ENCODE results near the gene UXS1. TPM values are rescaled to one million over a fixed set of nuclear protein-coding genes. Genes with fewer than 3 reads are reported as not detected.
"Not testable (repeated sequence)": the region's sequence is repeated elsewhere in the genome, so short reads cannot be mapped to it uniquely, and the experiment has no call there.

UXS1 gene
- total RNA-seq, 4 donors from 2014 or later: 31.0 to 42.4 (median 36.8) TPM

GRCh38 chr2:106138543-106139237 lies 55.4 kb downstream of the UXS1 start:
- Histone ChIP-seq H3K36me3 (no peaks in the 10 kb centered on the region), H3K27me3 (no peaks in the 10 kb centered on the region), H3K4me3 (peak overlapping the region; percentile 24 to 43 (median 40)), H3K9me3 (no peaks in the 10 kb centered on the region), H3K4me1 (peaks cover 13 to 53% (median 40%) of the 10 kb centered on the region in 4 donors), H3K27ac (replicated peaks in 1 of 4) (peak overlapping the region; percentile 81 to 88 (median 84))
- intact Hi-C loops (cut with DNase I): no loop called here
- 16% methylated on average over 11 of the region's 11 CpGs for WGBS
- no peak for DNase-seq (ENCODE audit: extremely low spot score)
- no peak for TF ChIP-seq EP300 (IDR thresholded peaks at IDR 0.05)

DNA sequence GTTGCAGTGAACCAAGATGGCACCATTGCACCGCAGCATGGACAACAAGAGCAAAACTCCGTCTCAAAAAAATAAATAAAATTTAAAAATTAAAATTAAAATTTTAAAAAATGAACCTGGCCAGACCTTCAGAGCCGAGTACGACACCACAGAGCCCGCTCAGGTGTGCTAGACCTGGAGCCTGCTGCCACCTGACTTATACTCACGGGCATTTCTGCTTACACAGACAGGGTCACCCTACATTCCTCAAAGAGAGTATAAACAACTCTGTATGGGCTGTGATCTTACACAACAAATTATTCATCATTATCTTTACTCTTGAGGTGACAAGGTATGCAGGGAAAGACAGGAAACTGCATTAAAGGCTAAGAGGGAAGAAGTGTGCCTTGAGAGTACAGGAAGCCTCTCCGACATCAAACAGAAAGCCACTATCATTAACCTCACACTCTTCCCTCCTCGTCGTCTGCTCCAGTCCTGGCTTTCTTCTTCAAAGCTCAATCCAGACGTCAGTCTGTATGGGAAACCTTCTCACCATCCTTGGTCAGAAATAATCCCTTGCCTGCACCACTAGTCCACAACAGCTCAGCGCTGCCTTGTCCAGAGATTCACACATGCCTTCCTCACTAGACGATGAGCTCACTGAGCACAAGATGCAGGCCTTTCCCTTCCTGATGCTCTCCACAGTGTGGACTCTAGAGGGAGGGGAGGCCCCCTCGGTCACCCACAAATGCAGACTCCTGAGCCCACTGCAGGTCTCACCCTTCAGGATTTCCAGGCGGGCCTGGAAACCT lies 56.2 kb downstream of the UXS1 start:
- 56% methylated on average over 14 of the region's 14 CpGs for WGBS
- DNase-seq (ENCODE audit: extremely low spot score): no peak
- Histone ChIP-seq H3K9me3 (no peaks in the 10 kb centered on the region), H3K36me3 (no peaks in the 10 kb centered on the region), H3K4me1 (peaks cover 13 to 48% (median 38%) of the 10 kb centered on the region in 4 donors), H3K27me3 (no peaks in the 10 kb centered on the region), H3K4me3 (peak overlapping the region; percentile 24 to 43 (median 40)), H3K27ac (replicated peaks in 1 of 4) (peak overlapping the region; percentile 81 to 88 (median 84))
- no peak for TF ChIP-seq POLR2A (IDR thresholded peaks at IDR 0.05; ENCODE audit: low read depth)
- TF ChIP-seq, protein P1, sequence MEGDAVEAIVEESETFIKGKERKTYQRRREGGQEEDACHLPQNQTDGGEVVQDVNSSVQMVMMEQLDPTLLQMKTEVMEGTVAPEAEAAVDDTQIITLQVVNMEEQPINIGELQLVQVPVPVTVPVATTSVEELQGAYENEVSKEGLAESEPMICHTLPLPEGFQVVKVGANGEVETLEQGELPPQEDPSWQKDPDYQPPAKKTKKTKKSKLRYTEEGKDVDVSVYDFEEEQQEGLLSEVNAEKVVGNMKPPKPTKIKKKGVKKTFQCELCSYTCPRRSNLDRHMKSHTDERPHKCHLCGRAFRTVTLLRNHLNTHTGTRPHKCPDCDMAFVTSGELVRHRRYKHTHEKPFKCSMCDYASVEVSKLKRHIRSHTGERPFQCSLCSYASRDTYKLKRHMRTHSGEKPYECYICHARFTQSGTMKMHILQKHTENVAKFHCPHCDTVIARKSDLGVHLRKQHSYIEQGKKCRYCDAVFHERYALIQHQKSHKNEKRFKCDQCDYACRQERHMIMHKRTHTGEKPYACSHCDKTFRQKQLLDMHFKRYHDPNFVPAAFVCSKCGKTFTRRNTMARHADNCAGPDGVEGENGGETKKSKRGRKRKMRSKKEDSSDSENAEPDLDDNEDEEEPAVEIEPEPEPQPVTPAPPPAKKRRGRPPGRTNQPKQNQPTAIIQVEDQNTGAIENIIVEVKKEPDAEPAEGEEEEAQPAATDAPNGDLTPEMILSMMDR (IDR thresholded peaks at IDR 0.05): peak in 1 of 3 experiments; percentile 25
- TF ChIP-seq EP300 (IDR thresholded peaks at IDR 0.05): no peak
- peak in 1 of 2 donors; percentile 38 for TF ChIP-seq POLR2AphosphoS5 (IDR thresholded peaks at IDR 0.05)
- intact Hi-C loops (cut with DNase I): no loop called here

DNA sequence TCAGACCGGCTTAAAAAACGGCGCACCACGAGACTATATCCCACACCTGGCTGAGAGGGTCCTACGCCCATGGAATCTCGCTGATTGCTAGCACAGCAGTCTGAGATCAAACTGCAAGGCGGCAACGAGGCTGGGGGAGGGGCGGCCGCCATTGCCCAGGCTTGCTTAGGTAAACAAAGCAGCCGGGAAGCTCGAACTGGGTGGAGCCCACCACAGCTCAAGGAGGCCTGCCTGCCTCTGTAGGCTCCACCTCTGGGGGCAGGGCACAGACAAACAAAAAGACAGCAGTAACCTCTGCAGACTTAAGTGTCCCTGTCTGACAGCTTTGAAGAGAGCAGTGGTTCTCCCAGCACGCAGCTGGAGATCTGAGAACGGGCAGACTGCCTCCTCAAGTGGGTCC lies 62.9 kb downstream of the UXS1 start:
- Histone ChIP-seq H3K36me3 (peaks cover 0 to 17% (median 6%) of the 10 kb centered on the region in 4 donors), H3K4me3 (peak overlapping the region in 2 of 4 donors; percentile 24 to 27), H3K4me1 (peaks cover 0 to 20% (median 6%) of the 10 kb centered on the region in 4 donors)
- intact Hi-C loops (cut with DNase I); H3K9me3 ChIP-seq; DNase-seq (ENCODE audit: extremely low spot score); H3K27ac ChIP-seq (replicated peaks in 1 of 4); H3K27me3 ChIP-seq: not testable (repeated sequence)
- WGBS: 68% methylated on average over 5 of the region's 14 CpGs

- DNase-seq (ENCODE audit: extremely low spot score): no peak
- Histone ChIP-seq H3K36me3 (peaks cover 0 to 23% (median 10%) of the 10 kb centered on the region in 4 donors), H3K4me1 (peaks cover 0 to 20% (median 6%) of the 10 kb centered on the region in 4 donors), H3K9me3 (no peaks in the 10 kb centered on the region), H3K4me3 (peak overlapping the region in 2 of 4 donors; percentile 24 to 27), H3K27me3 (no peaks in the 10 kb centered on the region), H3K27ac (replicated peaks in 1 of 4) (no peak overlapping the region)
- TF ChIP-seq POLR2A (IDR thresholded peaks at IDR 0.05; ENCODE audit: low read depth) (no peak), EP300 (IDR thresholded peaks at IDR 0.05) (no peak), POLR2AphosphoS5 (IDR thresholded peaks at IDR 0.05) (no peak)
- TF ChIP-seq, protein P1 (IDR thresholded peaks at IDR 0.05): no peak
- intact Hi-C loops (cut with DNase I): no loop called here
- WGBS: 78% methylated on average over 13 of the region's 13 CpGs
These were observed 63.7 kb downstream of the UXS1 start for GRCh38 chr2:106130251-106130998.

- Histone ChIP-seq H3K4me1 (peaks cover 0 to 20% (median 6%) of the 10 kb centered on the region in 4 donors), H3K36me3 (peaks cover 0 to 31% (median 15%) of the 10 kb centered on the region in 4 donors), H3K27me3 (no peaks in the 10 kb centered on the region), H3K27ac (replicated peaks in 1 of 4) (no peak overlapping the region), H3K4me3 (no peak overlapping the region), H3K9me3 (no peaks in the 10 kb centered on the region)
- DNase-seq (ENCODE audit: extremely low spot score): no peak
- WGBS: 74% methylated on average over 2 of the region's 2 CpGs
- intact Hi-C loops (cut with DNase I): no loop called here
- TF ChIP-seq EP300 (IDR thresholded peaks at IDR 0.05) (no peak), POLR2A (IDR thresholded peaks at IDR 0.05; ENCODE audit: low read depth) (no peak)
These were observed 64.5 kb downstream of the UXS1 start for GRCh38 chr2:106129592-106129991.
